Retinal pigment epithelial cell (primary cell): ENCODE measurements around the gene EMID1.

Experiments used
- DNase-seq: peaks from one replicate; pipeline ENCODE4 v3.0.0-alpha.2; 2010; ENCODE audit warnings: low read depth
- H3K4me3 ChIP-seq: 2 replicates; pipeline ENCODE4 v1.5.1; 2011; ENCODE audit warnings: mild to moderate bottlenecking, low read length, control low read depth, moderate library complexity
- CTCF ChIP-seq: conservative IDR thresholded peaks from 2 replicates; pipeline ENCODE4 v1.5.1; 2011; ENCODE audit warnings: low read depth, low read length, control low read depth, inconsistent platforms

EMID1 gene

GRCh38 chr22:29211066-29211465 is 5.4 kb downstream of the EMID1 start:
- DNase-seq: no peak
- no peak overlapping the region for H3K4me3 ChIP-seq
- TF ChIP-seq CTCF: no peak

- no peak overlapping the region for H3K4me3 ChIP-seq
- DNase-seq: no peak
- no peak for TF ChIP-seq CTCF
Measured at GRCh38 chr22:29211466-29211865, 5.8 kb downstream of the EMID1 start.

GRCh38 chr22:29212743-29213142 is 7.0 kb downstream of the EMID1 start:
- no peak overlapping the region for H3K4me3 ChIP-seq
- no peak for TF ChIP-seq CTCF
- DNase-seq: no peak

GRCh38 chr22:29213493-29213892 is 7.8 kb downstream of the EMID1 start:
- no peak overlapping the region for H3K4me3 ChIP-seq
- no peak for DNase-seq
- TF ChIP-seq CTCF: no peak

GRCh38 chr22:29214232-29214631 is 8.5 kb downstream of the EMID1 start:
- H3K4me3 ChIP-seq: no peak overlapping the region
- no peak for DNase-seq
- TF ChIP-seq CTCF: no peak

GRCh38 chr22:29215012-29215860 is 9.5 kb downstream of the EMID1 start:
- TF ChIP-seq CTCF: no peak
- no peak for DNase-seq

More at GRCh38 chr22:29215012-29215860, 9.5 kb downstream of the EMID1 start:
- H3K4me3 ChIP-seq: no peak overlapping the region
